Measurements from ENCODE around the gene ADARB2.
"Not testable (repeated sequence)": the region's sequence is repeated elsewhere in the genome, so short reads cannot be mapped to it uniquely, and the experiment has no call there.

The ADARB2 gene

GRCh38 chr10:1451362-1451888, 285.9 kb downstream of the ADARB2 start:
- no peak for DNase-seq

DNA sequence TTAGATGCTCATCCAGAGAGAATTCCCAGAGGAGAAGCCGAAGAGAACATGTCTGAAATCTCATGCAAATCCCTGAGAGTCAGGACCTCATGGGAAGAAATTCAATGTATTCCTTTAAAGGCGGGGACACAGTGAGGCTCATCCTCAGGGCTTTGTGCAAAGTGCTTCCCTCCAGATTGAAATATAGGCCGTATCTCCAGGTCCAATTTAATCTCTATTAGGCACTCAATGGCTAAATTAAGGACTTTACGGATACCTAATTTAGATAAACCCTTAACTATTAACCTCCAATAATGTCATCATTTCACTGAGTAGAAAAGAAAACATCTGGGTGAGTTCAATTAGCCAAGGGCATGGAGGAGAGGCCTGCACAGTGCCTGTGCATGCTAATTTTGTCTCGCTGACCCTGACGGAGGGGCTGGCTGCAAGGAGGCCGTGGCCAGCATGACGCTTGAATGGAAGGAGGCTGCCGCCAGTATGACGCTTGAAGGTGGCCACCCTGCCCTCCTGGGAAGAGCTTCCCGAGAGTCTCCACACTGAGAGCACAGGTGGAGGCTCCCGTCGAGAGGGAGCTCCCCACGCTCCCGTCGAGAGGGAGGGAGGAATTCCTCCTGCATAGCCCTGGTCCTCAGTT, 287.6 kb downstream of the ADARB2 start:
- no peak for DNase-seq

DNA sequence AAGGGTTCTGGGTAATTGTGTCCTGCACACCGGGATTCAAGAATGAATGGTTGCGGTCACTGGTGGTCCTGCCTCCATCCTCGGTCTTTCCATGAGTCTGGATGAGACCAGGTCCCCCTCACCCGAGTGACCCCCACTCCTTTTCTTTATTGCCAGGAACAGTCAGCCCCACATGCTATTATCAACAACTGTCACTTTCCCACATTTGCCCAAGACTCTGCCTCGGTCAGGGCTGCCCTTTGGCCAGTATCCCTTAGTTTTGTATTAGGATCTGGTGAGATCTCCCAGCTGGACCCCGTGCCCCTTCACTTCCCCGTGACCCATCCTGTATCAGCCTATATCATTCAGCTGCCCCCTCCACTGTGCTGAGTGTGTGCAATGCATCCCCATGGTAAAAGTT, 288.3 kb downstream of the ADARB2 start:
- DNase-seq: no peak

GRCh38 chr10:1448252-1448930, 288.9 kb downstream of the ADARB2 start:
- no peak for DNase-seq

DNA sequence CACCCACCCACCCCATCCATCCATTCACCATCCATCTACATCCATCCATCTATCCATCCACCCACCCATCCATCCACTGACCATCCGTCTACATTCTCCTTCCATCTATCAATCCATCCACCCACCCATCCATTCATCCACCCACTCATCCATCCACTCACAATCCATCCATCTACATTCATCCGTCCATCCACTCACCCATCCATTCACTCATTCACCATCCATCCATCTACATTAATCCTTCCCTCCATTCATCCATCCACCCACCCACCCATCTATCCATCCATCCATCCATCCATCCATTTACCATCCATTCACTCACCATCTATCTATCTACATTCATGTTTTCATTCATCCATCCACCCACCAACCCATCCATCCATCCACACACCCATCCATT, 292.5 kb downstream of the ADARB2 start:
- DNase-seq: no peak

DNA sequence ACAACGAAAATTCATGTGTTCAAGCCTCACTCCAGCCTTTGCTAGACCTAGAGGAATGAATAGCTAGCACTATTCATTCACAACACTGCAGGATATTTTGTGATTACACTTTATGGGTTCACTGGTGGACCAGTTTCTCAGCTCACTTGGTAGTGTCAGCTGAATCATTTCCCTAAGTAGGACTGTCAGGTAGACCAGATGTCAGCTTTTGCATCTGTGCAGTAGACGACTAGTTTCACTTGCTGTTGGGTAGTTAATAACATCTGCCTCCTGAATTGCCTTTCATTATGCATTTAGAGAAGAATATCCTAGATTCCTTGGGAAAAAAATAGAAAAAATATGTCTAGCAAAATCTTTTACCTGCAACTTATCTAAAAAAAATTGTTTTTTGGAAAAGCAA, 296.4 kb downstream of the ADARB2 start:
- DNase-seq: no peak

- DNase-seq: no peak
Observed at GRCh38 chr10:1434912-1435692, 302.2 kb downstream of the ADARB2 start.

DNA sequence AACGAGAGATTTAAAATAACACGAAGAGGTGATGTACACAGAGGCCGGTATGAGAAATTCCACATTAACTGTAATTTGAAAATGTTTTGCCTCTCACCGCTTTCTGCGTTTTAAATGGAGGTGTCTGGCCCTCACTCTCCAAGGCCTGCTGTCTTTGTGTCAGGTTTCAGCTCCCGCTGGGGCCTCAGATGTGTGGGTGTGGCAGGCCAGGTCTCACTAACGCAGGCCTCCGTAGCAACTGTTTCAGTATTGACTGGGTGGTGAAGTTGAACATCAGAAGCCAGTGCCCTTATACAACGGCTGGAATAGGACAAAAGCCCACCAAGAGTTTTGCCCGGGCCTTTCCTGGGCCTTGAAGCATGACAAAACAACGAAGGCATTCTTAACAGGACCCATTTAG, 303.1 kb downstream of the ADARB2 start:
- no peak for DNase-seq

GRCh38 chr10:1432161-1432560, 305.2 kb downstream of the ADARB2 start:
- no peak for DNase-seq

- no peak for DNase-seq
Observed at GRCh38 chr10:1431229-1431628, 306.1 kb downstream of the ADARB2 start.

DNA sequence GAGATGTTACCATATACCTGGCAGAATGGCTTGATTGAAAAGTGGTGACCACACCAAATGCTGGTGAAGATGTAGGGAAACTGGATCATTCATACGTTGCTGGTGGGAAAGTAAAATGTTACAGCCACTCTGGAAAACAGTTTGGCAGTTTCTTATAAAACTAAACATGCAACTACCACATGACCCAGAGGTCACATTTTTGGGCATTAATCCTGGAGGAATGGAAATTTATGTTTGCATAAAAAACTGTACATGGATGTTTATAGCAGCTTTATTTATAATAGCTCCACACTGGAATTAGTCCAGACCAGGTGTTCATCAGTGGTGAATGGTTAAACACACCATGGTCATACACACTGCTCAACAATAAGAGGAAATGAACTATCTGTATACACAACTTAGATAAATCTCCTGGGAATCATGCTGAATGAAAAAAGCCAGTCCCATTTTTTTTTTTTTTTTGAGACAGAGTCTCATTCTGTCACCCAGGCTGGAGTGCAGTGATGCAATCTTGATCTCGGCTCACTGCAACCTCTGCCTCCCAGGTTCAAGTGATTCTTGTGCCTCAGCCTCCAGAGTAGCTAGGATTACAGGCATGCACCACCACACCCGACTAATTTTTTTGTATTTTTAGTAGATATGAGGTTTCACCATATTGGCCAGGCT, 309.7 kb downstream of the ADARB2 start:
- not testable (repeated sequence) for DNase-seq

GRCh38 chr10:1426786-1427185, 310.5 kb downstream of the ADARB2 start:
- DNase-seq: no peak

GRCh38 chr10:1425879-1426278, 311.4 kb downstream of the ADARB2 start:
- no peak for DNase-seq

DNA sequence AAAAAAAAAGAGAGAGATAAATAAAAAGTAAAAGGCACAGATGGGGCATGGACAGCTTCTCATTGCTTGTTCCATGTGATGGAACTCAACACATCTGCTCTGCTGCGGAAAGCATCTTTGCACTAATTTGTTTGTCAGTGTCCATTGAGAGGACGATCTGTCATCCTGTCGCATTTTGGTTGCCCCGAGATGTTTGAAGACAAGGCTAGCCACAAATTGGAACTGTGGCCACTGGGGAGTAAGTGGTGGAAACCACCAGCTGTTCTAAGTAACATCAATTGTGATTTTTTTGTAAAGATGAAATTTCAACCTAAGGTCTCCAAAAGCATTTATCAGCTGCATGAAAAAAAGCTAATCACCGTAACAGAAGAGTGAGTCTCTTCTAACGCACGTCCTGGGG, 312.7 kb downstream of the ADARB2 start:
- DNase-seq: no peak

DNA sequence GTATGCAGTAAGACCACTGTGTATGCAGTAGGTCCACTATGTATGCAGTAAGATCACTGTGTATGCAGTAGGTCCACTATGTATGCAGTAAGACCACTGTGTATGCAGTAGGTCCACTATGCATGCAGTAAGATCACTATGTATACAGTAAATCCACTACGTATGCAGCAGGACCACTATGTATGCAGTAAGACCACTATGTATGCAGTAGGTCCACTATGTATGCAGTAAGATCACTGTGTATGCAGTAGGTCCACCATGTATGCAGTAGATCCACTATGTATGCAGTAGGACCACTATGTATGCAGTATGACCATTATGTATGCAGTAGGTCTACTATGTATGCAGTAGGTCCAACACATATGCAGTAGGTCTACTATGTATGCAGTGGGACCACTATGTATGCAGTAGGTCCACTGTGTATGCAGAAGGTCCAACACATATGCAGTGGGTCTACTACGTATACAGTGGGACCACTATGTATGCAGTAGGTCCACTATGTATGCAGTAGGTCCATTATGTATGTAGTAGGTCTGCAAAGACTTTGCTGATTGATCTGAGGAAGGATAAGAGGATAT, 313.6 kb downstream of the ADARB2 start:
- no peak for DNase-seq

GRCh38 chr10:1422275-1422674, 315.1 kb downstream of the ADARB2 start:
- DNase-seq: no peak

- DNase-seq: peak; percentile 35 to 69
Observed at GRCh38 chr10:1420661-1421362, 316.5 kb downstream of the ADARB2 start.

- no peak for DNase-seq
Observed at GRCh38 chr10:1419796-1420610, 317.3 kb downstream of the ADARB2 start.

DNA sequence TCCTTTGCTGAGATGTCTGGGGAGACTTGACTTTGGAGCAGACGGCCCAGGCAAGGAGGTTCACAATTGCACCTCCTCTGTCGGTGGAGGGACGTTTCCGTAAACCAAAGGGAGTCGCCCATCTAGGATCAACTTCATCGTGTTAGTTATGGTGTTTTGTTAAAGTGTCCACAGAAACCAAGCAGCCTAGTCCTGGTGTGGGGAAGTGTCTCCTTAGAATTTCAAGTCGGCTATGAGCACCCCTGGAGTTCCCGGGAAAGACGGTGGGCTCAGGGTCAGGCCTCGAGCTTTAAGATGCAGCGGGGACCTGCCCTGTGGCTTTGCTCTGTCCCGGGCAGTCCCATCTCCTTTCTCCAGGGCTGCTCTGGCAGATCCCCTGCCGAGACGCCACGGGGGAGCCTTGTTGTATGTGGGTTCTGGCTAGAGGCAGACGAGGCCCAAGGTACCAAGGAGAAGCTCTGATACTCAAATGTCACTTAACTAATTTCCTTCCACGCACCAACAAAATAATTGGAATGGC, 319.2 kb downstream of the ADARB2 start:
- DNase-seq: no peak

DNA sequence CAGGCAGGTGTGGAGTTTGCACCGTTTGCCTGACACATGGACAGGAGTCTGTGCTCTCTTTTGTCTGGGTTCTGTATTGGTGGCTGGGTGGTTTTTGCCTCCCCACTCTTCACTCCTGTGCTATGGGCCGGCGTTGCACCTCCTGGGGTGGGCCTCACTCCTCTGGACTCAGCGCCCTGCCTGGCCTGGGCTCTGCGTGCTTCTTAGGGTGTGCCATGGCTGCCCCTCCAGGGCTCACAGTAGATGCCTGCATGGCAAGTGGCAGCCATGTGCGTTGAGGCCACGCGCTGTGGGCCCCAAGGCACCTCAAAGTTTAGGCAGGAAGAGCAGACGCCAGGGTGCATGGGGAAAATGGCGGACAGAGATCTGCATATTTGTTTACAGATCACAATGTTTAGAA, 319.8 kb downstream of the ADARB2 start:
- no peak for DNase-seq

DNA sequence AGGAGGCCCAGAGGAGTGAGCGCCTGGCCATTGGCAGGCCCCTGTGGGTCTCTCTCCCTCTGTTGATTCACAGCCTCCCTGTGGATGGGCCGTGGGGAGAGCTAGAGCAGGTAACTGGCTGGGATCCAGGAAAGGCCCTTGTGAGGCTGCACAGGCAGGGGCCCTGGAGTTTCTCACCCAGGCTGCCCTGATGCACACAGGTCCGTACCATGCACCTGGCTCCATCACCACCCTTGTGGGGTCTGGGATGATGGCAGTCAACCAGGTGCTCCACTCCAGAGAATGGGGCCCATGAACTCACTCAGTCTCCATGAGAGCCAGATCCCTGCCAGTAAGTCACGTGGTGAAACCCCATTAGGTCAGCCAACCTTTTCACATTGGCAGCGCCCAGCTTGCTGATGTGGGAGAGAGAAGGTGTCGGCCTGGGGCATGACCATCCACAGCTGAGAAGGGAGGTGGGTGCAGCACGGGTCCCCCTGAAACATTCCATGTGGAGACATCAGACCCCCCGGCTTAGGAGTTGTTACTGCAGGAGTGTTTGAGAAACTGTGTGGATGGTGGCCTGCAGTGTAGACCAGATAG, 320.8 kb downstream of the ADARB2 start:
- no peak for DNase-seq

Data from CD4-positive, alpha-beta T cell treated with Interleukin-1 beta for 1 hour (primary cell).